ENCODE results near the gene RUSC1. TPM values are rescaled to one million over a fixed set of nuclear protein-coding genes. Genes with fewer than 3 reads are reported as not detected.

RUSC1 gene
- total and polyA plus RNA-seq, 8 donors = 32.7 to 43.3 (median 36.7) TPM

GRCh38 chr1:155295942-155296267 lies 24.8 kb upstream of the RUSC1 start:
- intact Hi-C loops (cut with DNase I) = no loop called here
- Histone ChIP-seq H3K27me3 (peaks cover 20 to 49% of the 10 kb centered on the region in 2 donors), H3K27ac (no peak overlapping the region), H3K36me3 (no peaks in the 10 kb centered on the region), H3K4me1 (peaks cover 0 to 9% of the 10 kb centered on the region in 2 donors), H3K9me3 (no peaks in the 10 kb centered on the region), H3K4me3 (no peak overlapping the region)
- TF ChIP-seq CTCF (IDR thresholded peaks at IDR 0.05) = no peak
- no peak for ATAC-seq
- no peak for DNase-seq

GRCh38 chr1:155296661-155297060 lies 24.0 kb upstream of the RUSC1 start:
- no peak for TF ChIP-seq CTCF (IDR thresholded peaks at IDR 0.05)
- intact Hi-C loops (cut with DNase I) = no loop called here
- ATAC-seq = no peak

GRCh38 chr1:155297384-155297783 lies 23.3 kb upstream of the RUSC1 start:
- Histone ChIP-seq H3K4me3 (no peak overlapping the region), H3K36me3 (no peaks in the 10 kb centered on the region), H3K27ac (no peak overlapping the region), H3K27me3 (peaks cover 20 to 49% of the 10 kb centered on the region in 2 donors), H3K9me3 (no peaks in the 10 kb centered on the region), H3K4me1 (peaks cover 0 to 9% of the 10 kb centered on the region in 2 donors)
- TF ChIP-seq CTCF (IDR thresholded peaks at IDR 0.05) = no peak
- ATAC-seq (no peak), DNase-seq (no peak)
- intact Hi-C loops (cut with DNase I) = no loop called here

More at GRCh38 chr1:155296661-155297060, 24.0 kb upstream of the RUSC1 start:
- H3K9me3 ChIP-seq = no peaks in the 10 kb centered on the region
- H3K4me3 ChIP-seq = no peak overlapping the region
- no peak for DNase-seq
- H3K27ac ChIP-seq = no peak overlapping the region
- peaks cover 20 to 49% of the 10 kb centered on the region in 2 donors for H3K27me3 ChIP-seq
- peaks cover 0 to 9% of the 10 kb centered on the region in 2 donors for H3K4me1 ChIP-seq
- no peaks in the 10 kb centered on the region for H3K36me3 ChIP-seq

- H3K27ac ChIP-seq = no peak overlapping the region
- intact Hi-C loops (cut with DNase I) = no loop called here
- H3K9me3 ChIP-seq = no peaks in the 10 kb centered on the region
- peaks cover 0 to 6% of the 10 kb centered on the region in 2 donors for H3K4me1 ChIP-seq
- H3K4me3 ChIP-seq = no peak overlapping the region
- H3K27me3 ChIP-seq = peaks cover 11 to 23% of the 10 kb centered on the region in 2 donors
- H3K36me3 ChIP-seq = no peaks in the 10 kb centered on the region
- no peak for TF ChIP-seq CTCF (IDR thresholded peaks at IDR 0.05)
- DNase-seq (peak in 1 of 4 donors; percentile 21), ATAC-seq (no peak)
Measured at GRCh38 chr1:155300024-155300423, 20.7 kb upstream of the RUSC1 start.

GRCh38 chr1:155300553-155301329 lies 20.0 kb upstream of the RUSC1 start:
- Histone ChIP-seq H3K4me3 (no peak overlapping the region), H3K4me1 (no peaks in the 10 kb centered on the region), H3K27me3 (peaks cover 4 to 15% of the 10 kb centered on the region in 2 donors), H3K36me3 (no peaks in the 10 kb centered on the region), H3K27ac (no peak overlapping the region), H3K9me3 (no peaks in the 10 kb centered on the region)
- DNase-seq = peak in 1 of 4 donors; percentile 16
- no peak for TF ChIP-seq CTCF (IDR thresholded peaks at IDR 0.05)
- intact Hi-C loops (cut with DNase I) = no loop called here
- no peak for ATAC-seq

Data from left lung (tissue), 10 donors.